Heart left ventricle (tissue), 13 donors: ENCODE results near the gene GDI1.

Experiments
- CTCF ChIP-seq, 12 donors: fragments of 200-600 bp; sonication (generic) in 4 of 12; IDR thresholded peaks; one replicate each; pipeline versions ENCODE4 v1.5.0 to v1.8.0; 2018 to 2022; ENCODE audit warnings: antibody characterized with exemption in 12 of 12, mild to moderate bottlenecking in 5 of 12
- POLR2A ChIP-seq, 2 donors: fragments of 450-650 bp; IDR thresholded peaks; one replicate each; pipeline ENCODE4 v1.6.1; 2017; ENCODE audit warnings: antibody characterized with exemption in 2 of 2, mild to moderate bottlenecking in 2 of 2, moderate library complexity in 2 of 2
- donor health status: ischemic (EF 13 %, LVEDD 7.1; RV severe dilation, severe dysfunction).
- donor health status: DM: no; HTN: yes; CAD: no.
- donor health status: DM: no; HTN: no; CAD: no.
- donor health status: ischemic (EF 25% LVEDD 6.9; RV normal size, moderate dysfunction).
- donor health status: ischemic (EF 25% LVEDD 5.7; RV mildly dilated, moderate dysfunction).
- donor health status: ischemic (EF 35%, LVEDD 5.7; RV mildly dilated, moderate dysfunction).
- donor health status: nonischemic (EF 11% LVEDD 7.7; RV severe dilation, severe dysfunction).
- donor health status: DM: yes; HTN: yes; CAD: no.
- donor health status: PGD.
- donor health status: ischemic (EF 29% LVEDD 5.4; RV normal size, mild dysfunction).
- donor health status: nonischemic (EF 23%, LVEDD 6.1; RV moderate dilation, normal function).

- TF ChIP-seq CTCF (IDR thresholded peaks at IDR 0.05): no peak
- TF ChIP-seq POLR2A (IDR thresholded peaks at IDR 0.05): no peak
Observed at GRCh38 chrX:154489182-154489581, 52.2 kb downstream of the GDI1 start.
